GM13977 (cell line): Measurements from ENCODE around the gene HOXD12.

Source experiments
- DNase-seq: peaks from one replicate; pipeline ENCODE4 v3.0.0; 2012; ENCODE audit warnings: low spot score
- CTCF ChIP-seq: IDR thresholded peaks from 2 replicates; pipeline ENCODE4 v1.5.1; 2012; ENCODE audit warnings: mild to moderate bottlenecking, control low read depth; ENCODE audit not compliant: insufficient read depth; ENCODE audit errors: extremely low read depth, missing control alignments
- in situ Hi-C: fragments of 300-500 bp; cut with MboI; formaldehyde crosslinking; loops from one replicate; pipeline ENCODE4 v1.12.0; 2022; ENCODE audit warnings: low sequenced_read_pairs, low pct_unique_long_range_greater_than_20kb, mixed read lengths, inconsistent platforms; ENCODE audit not compliant: unreplicated experiment

HOXD12 gene

GRCh38 chr2:176142281-176142680 lies 42.7 kb downstream of the HOXD12 start:
- DNase-seq: no peak
- in situ Hi-C loops: loop anchor here (10.0 kb wide), 1 partner anchor 313 kb away; no protein-coding TSS in a partner anchor
- TF ChIP-seq CTCF: no peak

GRCh38 chr2:176145085-176145969 lies 45.7 kb downstream of the HOXD12 start:
- DNase-seq: no peak
- TF ChIP-seq CTCF: no peak
- in situ Hi-C loops: loop anchor here (10.0 kb wide), 1 partner anchor 309 kb away; no protein-coding TSS in a partner anchor

GRCh38 chr2:176146101-176146500 lies 46.5 kb downstream of the HOXD12 start:
- in situ Hi-C loops: loop anchor here (10.0 kb wide), 1 partner anchor 309 kb away; no protein-coding TSS in a partner anchor
- DNase-seq: no peak
- TF ChIP-seq CTCF: no peak

- DNase-seq: no peak
- in situ Hi-C loops: loop anchor here (10.0 kb wide), 1 partner anchor 308 kb away; no protein-coding TSS in a partner anchor
- no peak for TF ChIP-seq CTCF
These were observed 47.0 kb downstream of the HOXD12 start for GRCh38 chr2:176146645-176147044.

- no peak for TF ChIP-seq CTCF
- no peak for DNase-seq
- in situ Hi-C loops: loop anchor here (10.0 kb wide), 1 partner anchor 307 kb away; no protein-coding TSS in a partner anchor
These were observed 47.7 kb downstream of the HOXD12 start for GRCh38 chr2:176147210-176147799.

- no peak for DNase-seq
- TF ChIP-seq CTCF: no peak
- in situ Hi-C loops: loop anchor here (10.0 kb wide), 1 partner anchor 307 kb away; no protein-coding TSS in a partner anchor
These were observed 48.4 kb downstream of the HOXD12 start for GRCh38 chr2:176147800-176148496.
